ENCODE data around the gene MED12L. TPM values are rescaled to one million over a fixed set of nuclear protein-coding genes. Genes with fewer than 3 reads are reported as not detected.

MED12L gene
- total RNA-seq, 4 donors from 2014 or later, result 0.08 to 1.5 (median 0.19) TPM

DNA sequence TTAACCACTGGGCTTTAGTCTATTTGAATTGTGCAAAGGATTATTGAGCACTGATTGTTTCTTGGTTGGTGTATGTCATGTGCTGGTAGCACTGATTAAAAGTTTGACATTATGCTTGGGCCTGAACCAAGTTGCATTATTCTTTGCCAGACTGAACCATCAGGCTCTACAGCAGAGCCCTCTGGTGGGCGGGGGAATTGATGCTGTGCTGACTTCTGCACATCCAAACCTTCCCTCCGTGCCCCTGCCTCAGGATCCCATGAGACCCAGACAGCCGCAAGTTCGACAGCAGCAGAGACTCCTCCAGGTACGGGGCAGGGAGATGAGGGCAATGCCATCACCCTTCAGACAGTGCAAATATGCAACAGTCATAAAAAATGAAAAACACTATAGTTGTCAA, 327.5 kb downstream of the MED12L start:
- DNase-seq, result no peak
- Histone ChIP-seq H3K27me3 (no peaks in the 10 kb centered on the region), H3K9me3 (no peaks in the 10 kb centered on the region), H3K4me1 (no peaks in the 10 kb centered on the region), H3K36me3 (no peaks in the 10 kb centered on the region), H3K27ac (no peak overlapping the region), H3K4me3 (no peak overlapping the region)
- intact Hi-C loops (cut with DNase I), result no loop called here
- WGBS, 2 donors, result 80 to 90% methylated on average over 1 to 2 of the region's 5 CpGs
- TF ChIP-seq, protein P1, sequence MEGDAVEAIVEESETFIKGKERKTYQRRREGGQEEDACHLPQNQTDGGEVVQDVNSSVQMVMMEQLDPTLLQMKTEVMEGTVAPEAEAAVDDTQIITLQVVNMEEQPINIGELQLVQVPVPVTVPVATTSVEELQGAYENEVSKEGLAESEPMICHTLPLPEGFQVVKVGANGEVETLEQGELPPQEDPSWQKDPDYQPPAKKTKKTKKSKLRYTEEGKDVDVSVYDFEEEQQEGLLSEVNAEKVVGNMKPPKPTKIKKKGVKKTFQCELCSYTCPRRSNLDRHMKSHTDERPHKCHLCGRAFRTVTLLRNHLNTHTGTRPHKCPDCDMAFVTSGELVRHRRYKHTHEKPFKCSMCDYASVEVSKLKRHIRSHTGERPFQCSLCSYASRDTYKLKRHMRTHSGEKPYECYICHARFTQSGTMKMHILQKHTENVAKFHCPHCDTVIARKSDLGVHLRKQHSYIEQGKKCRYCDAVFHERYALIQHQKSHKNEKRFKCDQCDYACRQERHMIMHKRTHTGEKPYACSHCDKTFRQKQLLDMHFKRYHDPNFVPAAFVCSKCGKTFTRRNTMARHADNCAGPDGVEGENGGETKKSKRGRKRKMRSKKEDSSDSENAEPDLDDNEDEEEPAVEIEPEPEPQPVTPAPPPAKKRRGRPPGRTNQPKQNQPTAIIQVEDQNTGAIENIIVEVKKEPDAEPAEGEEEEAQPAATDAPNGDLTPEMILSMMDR (IDR thresholded peaks at IDR 0.05), result no peak
- TF ChIP-seq POLR2A (IDR thresholded peaks at IDR 0.05), result no peak

DNA sequence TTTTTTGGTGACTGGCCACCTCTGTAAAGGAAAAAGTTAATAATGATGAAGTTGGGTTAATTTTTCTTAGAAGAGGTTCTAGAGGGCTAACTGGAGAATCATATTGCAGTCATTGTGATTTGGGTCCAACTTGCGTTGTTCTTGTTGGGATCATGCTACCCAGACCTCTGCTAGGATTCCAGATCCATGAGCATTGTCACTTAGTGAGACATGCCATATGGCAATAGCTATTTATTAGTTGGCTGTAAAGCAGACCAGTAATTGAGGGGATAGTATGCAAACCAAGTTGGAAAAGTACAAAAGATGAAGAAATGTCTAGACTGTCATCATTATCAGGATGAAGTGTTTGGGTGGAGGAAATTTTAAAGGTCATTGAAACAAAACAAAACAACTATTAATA, 329.8 kb downstream of the MED12L start:
- H3K27ac ChIP-seq, result no peak overlapping the region
- TF ChIP-seq, protein P1 (IDR thresholded peaks at IDR 0.05), result no peak
- TF ChIP-seq POLR2A (IDR thresholded peaks at IDR 0.05), result no peak
- intact Hi-C loops (cut with DNase I), result no loop called here

DNA sequence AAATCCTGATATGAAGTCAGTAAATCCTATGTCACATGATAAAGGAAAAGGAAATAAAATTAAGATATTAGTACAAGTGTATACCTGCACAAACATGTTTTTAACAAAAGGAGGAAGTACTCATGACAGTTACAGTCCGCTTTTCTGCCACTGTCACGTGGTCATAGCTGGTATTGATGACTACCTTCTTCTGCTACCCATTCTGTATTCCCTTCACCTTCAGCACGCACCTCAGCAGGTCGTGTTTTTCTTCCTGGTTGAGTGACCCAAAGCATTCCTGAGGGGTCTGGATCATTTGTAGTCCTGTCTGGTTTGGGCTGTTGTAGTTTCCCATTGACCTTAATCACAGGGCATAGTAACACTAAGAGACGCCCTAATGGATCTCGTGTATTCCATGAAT, 334.3 kb downstream of the MED12L start:
- TF ChIP-seq, protein P1 (IDR thresholded peaks at IDR 0.05), result no peak
- TF ChIP-seq POLR2A (IDR thresholded peaks at IDR 0.05), result no peak
- intact Hi-C loops (cut with DNase I), result no loop called here
- Histone ChIP-seq H3K27ac (no peak overlapping the region), H3K36me3 (no peaks in the 10 kb centered on the region), H3K27me3 (no peaks in the 10 kb centered on the region), H3K4me1 (no peaks in the 10 kb centered on the region), H3K9me3 (no peaks in the 10 kb centered on the region), H3K4me3 (no peak overlapping the region)
- WGBS, 2 donors, result 61 to 83% methylated on average over 6 of the region's 6 CpGs
- no peak for DNase-seq

More for the DNA sequence above, 329.8 kb downstream of the MED12L start:
- Histone ChIP-seq H3K4me1 (no peaks in the 10 kb centered on the region), H3K36me3 (no peaks in the 10 kb centered on the region), H3K9me3 (no peaks in the 10 kb centered on the region), H3K4me3 (no peak overlapping the region), H3K27me3 (no peaks in the 10 kb centered on the region)
- WGBS, 2 donors, result 43 to 87% methylated on average over 1 of the region's 1 CpG
- DNase-seq, result no peak

DNA sequence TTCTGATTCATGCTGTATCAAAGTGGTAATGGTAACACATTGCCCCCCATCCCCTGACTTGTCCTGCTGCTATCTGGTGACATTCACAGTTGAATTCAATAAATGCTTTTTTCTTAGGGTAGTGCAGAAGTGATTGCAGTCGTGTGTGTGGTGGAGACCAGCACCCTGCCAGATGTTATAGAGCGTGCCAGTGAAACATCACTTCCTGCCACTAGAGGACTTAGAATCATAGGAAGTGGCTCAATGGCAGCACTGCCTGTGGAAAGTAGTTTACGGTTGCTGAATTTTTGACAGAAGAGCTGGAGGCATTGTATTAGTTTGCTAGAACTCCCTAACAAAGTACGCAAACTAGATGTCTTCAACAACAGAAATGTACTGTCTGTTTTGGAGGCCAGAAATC, 336.5 kb downstream of the MED12L start:
- no peak overlapping the region for H3K27ac ChIP-seq
- WGBS, 2 donors, result 74 to 77% methylated on average over 4 of the region's 4 CpGs
- H3K4me1 ChIP-seq, result no peaks in the 10 kb centered on the region
- H3K9me3 ChIP-seq, result no peaks in the 10 kb centered on the region
- no peaks in the 10 kb centered on the region for H3K36me3 ChIP-seq
- intact Hi-C loops (cut with DNase I), result no loop called here
- TF ChIP-seq, protein P1 (IDR thresholded peaks at IDR 0.05), result no peak
- no peak for TF ChIP-seq POLR2A (IDR thresholded peaks at IDR 0.05)
- DNase-seq, result no peak
- H3K4me3 ChIP-seq, result no peak overlapping the region
- H3K27me3 ChIP-seq, result no peaks in the 10 kb centered on the region

DNA sequence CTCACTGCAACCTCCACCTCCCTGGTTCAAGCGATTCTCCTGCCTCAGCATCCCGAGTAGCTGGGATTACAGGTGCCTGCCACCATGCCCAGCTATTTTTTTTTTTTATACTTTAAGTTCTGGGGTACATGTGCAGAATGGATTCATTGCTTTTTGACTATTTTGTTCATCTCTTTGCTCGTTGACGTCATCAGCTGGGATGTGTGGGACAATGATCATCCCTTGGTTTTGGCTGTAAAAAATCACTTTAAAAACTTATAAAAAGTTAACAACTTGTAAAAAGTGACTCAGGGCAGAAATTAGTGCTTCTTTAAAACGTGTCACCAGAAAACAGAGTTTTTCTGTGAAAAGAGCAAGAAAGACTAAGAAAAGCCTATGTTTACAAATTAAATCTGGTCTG, 337.6 kb downstream of the MED12L start:
- Histone ChIP-seq H3K4me3 (no peak overlapping the region), H3K9me3 (no peaks in the 10 kb centered on the region), H3K4me1 (no peaks in the 10 kb centered on the region), H3K36me3 (no peaks in the 10 kb centered on the region), H3K27me3 (no peaks in the 10 kb centered on the region), H3K27ac (no peak overlapping the region)
- no peak for TF ChIP-seq POLR2A (IDR thresholded peaks at IDR 0.05)
- TF ChIP-seq, protein P1 (IDR thresholded peaks at IDR 0.05), result no peak
- DNase-seq, result no peak
- WGBS, 2 donors, result 76 to 85% methylated on average over 5 of the region's 5 CpGs
- intact Hi-C loops (cut with DNase I), result no loop called here

Measured in esophagus squamous epithelium (tissue), 5 donors.